ENCODE results near the gene BRAP.
"Not testable (repeated sequence)": the region's sequence is repeated elsewhere in the genome, so short reads cannot be mapped to it uniquely, and the experiment has no call there.

Gene BRAP

GRCh38 chr12:111685811-111686573 is at the start of gene BRAP, which contains the start of gene ACAD10:
BRAP (minus strand) TSS chr12:111685956; CDS start chr12:111685792, 164 bp downstream.
ACAD10 (plus strand) TSS chr12:111686053; CDS start chr12:111692710, 6,657 bp downstream.
- no CpG with 5 or more reads among the region's 63 CpGs for WGBS (ENCODE audit: insufficient coverage, insufficient read length)
- Histone ChIP-seq H3K27ac (ENCODE audit: low read length) (no peak within 1 kb of the TSS), H3K4me3 (ENCODE audit: low read length) (peak within 1 kb of the TSS; percentile 52), H3K9me3 (ENCODE audit: control insufficient read depth, insufficient read depth, low read length) (no peaks in the 10 kb centered on the region), H3K4me1 (ENCODE audit: control insufficient read depth, insufficient read depth, low read length) (no peaks in the 10 kb centered on the region), H3K27me3 (ENCODE audit: control insufficient read depth, insufficient read depth, low read length) (no peaks in the 10 kb centered on the region), H3K36me3 (ENCODE audit: control insufficient read depth, insufficient read depth, low read length) (no peaks in the 10 kb centered on the region)
- DNase-seq (ENCODE audit: low read depth, low spot score), result peak; percentile 86

DNA sequence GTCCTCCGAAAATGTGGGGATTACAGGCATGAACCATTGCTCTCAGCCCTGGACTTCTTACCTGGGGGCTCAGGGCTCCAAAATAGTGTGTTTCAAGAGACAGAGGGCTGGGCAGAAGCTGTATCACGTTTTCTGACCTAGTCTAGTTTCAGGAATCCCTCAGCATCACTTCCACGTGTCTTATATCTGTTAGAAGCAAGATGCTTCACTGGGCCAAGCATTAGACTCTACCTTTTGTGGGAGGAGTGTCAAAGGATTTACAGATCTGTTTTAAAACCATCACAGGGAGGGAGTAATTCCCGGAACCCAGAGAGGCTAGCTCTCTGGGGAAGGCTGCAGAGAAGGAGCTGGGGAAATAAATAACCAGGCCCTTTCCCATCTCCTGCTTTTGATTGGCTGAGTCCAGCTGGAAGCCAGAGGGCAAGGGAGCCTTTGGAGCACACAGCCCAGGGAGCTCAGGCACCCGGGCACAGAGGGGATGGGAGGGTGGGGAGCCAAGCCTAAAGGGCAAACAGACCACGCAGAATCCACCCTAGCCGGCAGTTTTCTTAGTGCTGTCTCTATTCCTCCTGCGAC is 47.7 kb upstream of the BRAP start:
- H3K4me1 ChIP-seq (ENCODE audit: control insufficient read depth, insufficient read depth, low read length), result no peaks in the 10 kb centered on the region
- H3K27me3 ChIP-seq (ENCODE audit: control insufficient read depth, insufficient read depth, low read length), result no peaks in the 10 kb centered on the region
- H3K36me3 ChIP-seq (ENCODE audit: control insufficient read depth, insufficient read depth, low read length), result no peaks in the 10 kb centered on the region
- no peak overlapping the region for H3K27ac ChIP-seq (ENCODE audit: low read length)
- DNase-seq (ENCODE audit: low read depth, low spot score), result no peak
- no peaks in the 10 kb centered on the region for H3K9me3 ChIP-seq (ENCODE audit: control insufficient read depth, insufficient read depth, low read length)
- no CpG with 5 or more reads among the region's 8 CpGs for WGBS (ENCODE audit: insufficient coverage, insufficient read length)
- no peak overlapping the region for H3K4me3 ChIP-seq (ENCODE audit: low read length)

DNA sequence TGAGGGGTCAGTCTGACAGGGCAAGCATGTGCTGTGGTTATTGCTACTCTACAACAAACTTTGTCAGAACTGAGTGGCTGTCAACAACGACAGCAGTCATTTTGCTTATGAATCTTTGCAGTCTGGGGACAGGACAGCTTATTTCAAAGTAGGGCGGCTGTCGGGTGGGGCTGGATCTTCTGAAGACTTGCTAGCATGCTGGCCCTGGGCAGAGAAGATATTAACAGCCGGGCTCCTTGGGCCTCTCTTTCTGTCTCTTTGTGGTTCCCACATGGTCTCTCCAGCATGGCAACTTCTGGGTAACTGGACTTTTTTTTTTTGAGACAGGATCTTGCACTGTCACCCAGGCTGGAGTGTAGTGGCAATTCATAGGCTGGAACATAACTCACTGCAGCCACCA is 47.0 kb upstream of the BRAP start:
- Histone ChIP-seq H3K27ac (ENCODE audit: low read length) (no peak overlapping the region), H3K4me1 (ENCODE audit: control insufficient read depth, insufficient read depth, low read length) (no peaks in the 10 kb centered on the region), H3K27me3 (ENCODE audit: control insufficient read depth, insufficient read depth, low read length) (no peaks in the 10 kb centered on the region), H3K36me3 (ENCODE audit: control insufficient read depth, insufficient read depth, low read length) (no peaks in the 10 kb centered on the region), H3K9me3 (ENCODE audit: control insufficient read depth, insufficient read depth, low read length) (no peaks in the 10 kb centered on the region), H3K4me3 (ENCODE audit: low read length) (no peak overlapping the region)
- whole genome bisulfite sequencing (ENCODE audit: insufficient coverage, insufficient read length), result no CpG with 5 or more reads among the region's 4 CpGs
- DNase-seq (ENCODE audit: low read depth, low spot score), result no peak

GRCh38 chr12:111730420-111730819 is 44.7 kb upstream of the BRAP start:
- Histone ChIP-seq H3K4me3 (ENCODE audit: low read length) (no peak overlapping the region), H3K4me1 (ENCODE audit: control insufficient read depth, insufficient read depth, low read length) (no peaks in the 10 kb centered on the region), H3K9me3 (ENCODE audit: control insufficient read depth, insufficient read depth, low read length) (no peaks in the 10 kb centered on the region), H3K27me3 (ENCODE audit: control insufficient read depth, insufficient read depth, low read length) (no peaks in the 10 kb centered on the region), H3K36me3 (ENCODE audit: control insufficient read depth, insufficient read depth, low read length) (no peaks in the 10 kb centered on the region), H3K27ac (ENCODE audit: low read length) (no peak overlapping the region)
- no peak for DNase-seq (ENCODE audit: low read depth, low spot score)
- no CpG with 5 or more reads among the region's 9 CpGs for WGBS (ENCODE audit: insufficient coverage, insufficient read length)

GRCh38 chr12:111728795-111729194 is 43.0 kb upstream of the BRAP start:
- no CpG with 5 or more reads among the region's 2 CpGs for WGBS (ENCODE audit: insufficient coverage, insufficient read length)
- H3K9me3 ChIP-seq (ENCODE audit: control insufficient read depth, insufficient read depth, low read length), result no peaks in the 10 kb centered on the region
- no peak for DNase-seq (ENCODE audit: low read depth, low spot score)
- no peaks in the 10 kb centered on the region for H3K36me3 ChIP-seq (ENCODE audit: control insufficient read depth, insufficient read depth, low read length)
- H3K27ac ChIP-seq (ENCODE audit: low read length), result no peak overlapping the region
- H3K4me1 ChIP-seq (ENCODE audit: control insufficient read depth, insufficient read depth, low read length), result no peaks in the 10 kb centered on the region
- H3K4me3 ChIP-seq (ENCODE audit: low read length), result no peak overlapping the region
- H3K27me3 ChIP-seq (ENCODE audit: control insufficient read depth, insufficient read depth, low read length), result no peaks in the 10 kb centered on the region

- not testable (repeated sequence) for H3K27ac ChIP-seq (ENCODE audit: low read length); H3K4me3 ChIP-seq (ENCODE audit: low read length); DNase-seq (ENCODE audit: low read depth, low spot score); H3K36me3 ChIP-seq (ENCODE audit: control insufficient read depth, insufficient read depth, low read length); H3K4me1 ChIP-seq (ENCODE audit: control insufficient read depth, insufficient read depth, low read length); H3K27me3 ChIP-seq (ENCODE audit: control insufficient read depth, insufficient read depth, low read length); H3K9me3 ChIP-seq (ENCODE audit: control insufficient read depth, insufficient read depth, low read length)
- no CpG with 5 or more reads among the region's 46 CpGs for WGBS (ENCODE audit: insufficient coverage, insufficient read length)
Observed at GRCh38 chr12:111723646-111724360, 38.0 kb upstream of the BRAP start.

DNA sequence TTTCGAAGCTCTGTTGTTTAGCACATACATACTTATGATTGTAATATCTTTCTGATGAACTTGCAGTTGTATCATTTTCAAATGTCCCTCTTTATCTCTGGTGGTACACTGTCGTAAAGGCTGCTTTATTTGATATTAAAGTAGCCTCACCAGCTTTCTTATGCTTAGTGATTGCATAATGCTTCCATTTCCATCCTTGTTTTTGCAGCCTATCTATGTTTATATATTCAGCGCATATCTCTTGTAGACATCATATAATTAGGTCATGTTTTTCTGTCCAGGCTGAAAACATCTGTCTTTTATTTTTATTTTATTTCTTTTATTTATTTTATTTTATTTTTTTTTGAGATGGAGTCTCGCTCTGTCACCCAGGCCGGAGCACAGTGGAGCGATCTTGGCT is 34.7 kb upstream of the BRAP start:
- no peak for DNase-seq (ENCODE audit: low read depth, low spot score)
- H3K36me3 ChIP-seq (ENCODE audit: control insufficient read depth, insufficient read depth, low read length), result no peaks in the 10 kb centered on the region; the same call in 1 of the 2 replicates

DNA sequence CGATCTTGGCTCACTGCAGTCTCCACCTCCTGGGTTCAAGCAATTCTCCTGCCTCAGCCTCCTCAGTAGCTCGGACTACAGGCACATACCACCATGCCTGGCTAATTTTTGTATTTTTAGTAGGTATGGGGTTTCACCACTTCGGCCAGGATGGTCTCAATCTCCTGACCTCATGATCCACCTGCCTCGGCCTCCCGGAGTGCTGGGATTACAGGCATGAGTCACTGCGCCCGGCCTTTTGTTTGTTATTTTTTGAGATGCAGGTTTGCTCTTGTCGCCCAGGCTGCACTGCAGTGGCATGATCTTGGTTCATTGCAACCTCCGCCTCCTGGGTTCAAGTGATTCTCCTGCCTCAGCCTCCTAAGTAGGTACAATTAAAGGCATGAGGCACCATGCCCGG is 33.6 kb upstream of the BRAP start:
- WGBS (ENCODE audit: insufficient coverage, insufficient read length), result no CpG with 5 or more reads among the region's 10 CpGs
- H3K36me3 ChIP-seq (ENCODE audit: control insufficient read depth, insufficient read depth, low read length), result not testable (repeated sequence)

More for the DNA sequence above, 34.7 kb upstream of the BRAP start:
- Histone ChIP-seq H3K4me3 (ENCODE audit: low read length) (no peak overlapping the region), H3K27ac (ENCODE audit: low read length) (no peak overlapping the region), H3K27me3 (ENCODE audit: control insufficient read depth, insufficient read depth, low read length) (no peaks in the 10 kb centered on the region), H3K4me1 (ENCODE audit: control insufficient read depth, insufficient read depth, low read length) (no peaks in the 10 kb centered on the region), H3K9me3 (ENCODE audit: control insufficient read depth, insufficient read depth, low read length) (no peaks in the 10 kb centered on the region)
- WGBS (ENCODE audit: insufficient coverage, insufficient read length), result no CpG with 5 or more reads among the region's 6 CpGs

DNA sequence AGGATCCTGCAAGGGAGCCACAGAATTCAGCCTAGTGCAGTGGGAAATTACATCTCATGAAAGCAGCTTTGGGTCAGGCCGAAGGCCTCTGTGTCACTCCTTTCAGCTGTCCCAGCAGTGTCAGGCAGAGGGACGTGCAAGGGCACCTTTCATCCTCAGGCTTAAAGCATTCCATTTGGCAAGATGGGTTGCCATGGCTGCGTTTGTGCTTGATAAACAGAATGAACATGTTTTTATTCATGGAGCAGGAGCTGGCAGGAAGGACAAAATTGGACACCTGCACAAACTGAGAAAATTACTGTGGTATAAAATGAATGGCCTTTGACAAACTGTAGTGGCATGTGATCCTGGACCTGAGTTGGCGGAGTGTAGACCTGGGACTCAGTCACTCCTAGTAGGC is 29.5 kb upstream of the BRAP start:
- DNase-seq (ENCODE audit: low read depth, low spot score), result no peak
- no CpG with 5 or more reads among the region's 4 CpGs for WGBS (ENCODE audit: insufficient coverage, insufficient read length)
- H3K36me3 ChIP-seq (ENCODE audit: control insufficient read depth, insufficient read depth, low read length), result no peaks in the 10 kb centered on the region; the same call in 1 of the 2 replicates

More for the DNA sequence above, 33.6 kb upstream of the BRAP start:
- not testable (repeated sequence) for DNase-seq (ENCODE audit: low read depth, low spot score); H3K27me3 ChIP-seq (ENCODE audit: control insufficient read depth, insufficient read depth, low read length); H3K9me3 ChIP-seq (ENCODE audit: control insufficient read depth, insufficient read depth, low read length); H3K4me3 ChIP-seq (ENCODE audit: low read length); H3K4me1 ChIP-seq (ENCODE audit: control insufficient read depth, insufficient read depth, low read length); H3K27ac ChIP-seq (ENCODE audit: low read length)

GRCh38 chr12:111706145-111706544 is 20.4 kb upstream of the BRAP start:
- no peak for DNase-seq (ENCODE audit: low read depth, low spot score)
- Histone ChIP-seq H3K9me3 (ENCODE audit: control insufficient read depth, insufficient read depth, low read length) (no peaks in the 10 kb centered on the region), H3K4me3 (ENCODE audit: low read length) (no peak overlapping the region), H3K36me3 (ENCODE audit: control insufficient read depth, insufficient read depth, low read length) (no peaks in the 10 kb centered on the region; the same call in 1 of the 2 replicates), H3K27ac (ENCODE audit: low read length) (no peak overlapping the region), H3K4me1 (ENCODE audit: control insufficient read depth, insufficient read depth, low read length) (no peaks in the 10 kb centered on the region), H3K27me3 (ENCODE audit: control insufficient read depth, insufficient read depth, low read length) (no peaks in the 10 kb centered on the region)
- no CpG with 5 or more reads among the region's 6 CpGs for WGBS (ENCODE audit: insufficient coverage, insufficient read length)

More for the DNA sequence above, 29.5 kb upstream of the BRAP start:
- Histone ChIP-seq H3K9me3 (ENCODE audit: control insufficient read depth, insufficient read depth, low read length) (no peaks in the 10 kb centered on the region; the same call in 1 of the 2 replicates), H3K27me3 (ENCODE audit: control insufficient read depth, insufficient read depth, low read length) (no peaks in the 10 kb centered on the region), H3K4me3 (ENCODE audit: low read length) (no peak overlapping the region), H3K4me1 (ENCODE audit: control insufficient read depth, insufficient read depth, low read length) (no peaks in the 10 kb centered on the region), H3K27ac (ENCODE audit: low read length) (no peak overlapping the region)

Data from iPS DF 6.9 (cell line).